Lung microvascular endothelial cell (primary cell): ENCODE measurements around the gene PLXNC1. TPM values are rescaled to one million over a fixed set of nuclear protein-coding genes. Genes with fewer than 3 reads are reported as not detected.
A peak's percentile ranks its signal among the peaks of the same experiment; 100 is the strongest.

Experiments
- DNase-seq, 2 donors: peaks; one replicate each; pipeline versions ENCODE4 v3.0.0 to v3.0.0-alpha.2; 2010; ENCODE audit warnings: low read depth in 2 of 2
- total RNA-seq: library from RNA; depleted of rRNA; stranded (reverse); fragments of >200 nt; gene quantifications from 2 replicates; pipeline ENCODE4 v1.2.1, GENCODE V29; 2014

Gene PLXNC1
- under 0.01 and 0.22 TPM in 2 replicates for total RNA-seq

DNA sequence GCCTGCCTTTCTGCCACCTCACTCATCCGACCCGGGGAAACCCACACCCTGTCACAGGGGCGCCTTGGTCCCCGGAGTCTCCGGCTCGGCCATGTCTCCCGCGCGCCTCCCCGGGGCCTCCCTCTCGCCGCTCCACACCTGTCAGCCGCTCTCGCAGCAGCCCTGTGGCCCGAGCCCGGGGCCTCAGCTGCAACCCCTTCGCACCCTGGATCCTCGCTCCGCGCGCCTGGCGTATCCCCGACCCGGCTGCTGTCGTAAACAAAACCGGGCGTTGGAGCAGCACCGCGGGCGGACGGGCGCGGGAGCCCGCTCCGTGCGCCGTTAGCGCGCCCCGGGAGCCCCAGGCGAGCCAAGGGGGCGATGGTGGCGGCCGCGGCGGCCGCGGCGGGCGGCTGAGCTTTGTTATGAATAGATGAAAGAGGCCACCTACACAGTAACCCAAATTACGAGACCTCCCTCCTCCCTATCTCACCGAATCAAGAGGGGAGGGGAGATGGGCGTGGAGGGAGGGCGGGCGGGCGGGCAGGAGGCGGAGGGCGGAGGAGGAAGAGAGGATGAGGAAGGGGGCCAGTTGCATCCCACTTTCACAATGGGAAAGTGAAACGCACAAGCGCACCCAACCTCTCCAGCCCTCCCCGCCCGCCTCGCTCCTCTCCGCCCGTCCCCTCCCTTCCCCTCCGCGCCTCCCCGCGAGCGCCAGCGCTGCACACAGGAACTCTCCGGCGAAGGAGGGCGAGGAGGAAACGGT lies at the start of gene PLXNC1:
PLXNC1 (plus strand) TSS at position 587 of the 748 bp plus-strand sequence. CDS start 395 bp downstream, outside the sequence.
- DNase-seq, result peak; percentile 15 to 39

DNA sequence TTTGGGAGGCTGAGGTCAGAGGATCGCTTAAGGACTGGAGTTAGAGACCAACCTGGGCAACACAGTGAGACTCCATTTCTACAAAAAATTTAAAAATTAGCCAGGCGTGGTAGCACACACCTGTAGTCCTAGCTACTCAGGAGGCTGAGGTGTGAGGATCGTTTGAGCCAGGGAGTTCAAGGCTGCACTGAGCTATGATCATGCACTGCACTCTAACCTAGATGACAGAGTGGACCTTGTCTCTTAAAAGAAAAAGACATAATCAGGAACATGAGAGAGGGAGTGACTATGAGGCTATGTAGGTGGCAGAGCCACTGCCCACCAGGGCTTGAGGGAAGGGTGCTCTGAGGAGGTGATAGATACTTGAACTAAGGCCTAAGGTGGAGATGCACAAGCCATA lies 49.2 kb upstream of the PLXNC1 start:
- no peak for DNase-seq

DNA sequence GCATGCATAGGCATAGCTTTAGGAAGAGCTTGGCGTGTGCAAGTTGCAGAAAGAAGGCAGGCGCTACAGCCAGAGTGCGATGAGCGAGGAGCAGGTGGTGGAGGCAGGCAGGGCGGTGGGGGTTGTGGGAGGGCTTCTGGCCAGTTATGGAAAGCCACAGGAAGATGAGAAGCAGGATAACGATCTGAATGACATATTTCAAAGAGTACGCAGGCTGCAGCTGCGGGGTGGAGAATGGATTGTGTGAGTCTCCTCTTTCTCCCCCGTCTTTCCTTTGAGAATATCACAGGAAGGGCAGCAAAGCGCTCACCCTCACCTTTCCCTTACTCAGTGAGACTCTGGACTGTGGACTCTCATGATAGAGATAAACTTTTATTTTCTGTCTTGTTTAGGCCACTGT lies 48.7 kb upstream of the PLXNC1 start:
- DNase-seq, result peak; percentile 21 to 93

DNA sequence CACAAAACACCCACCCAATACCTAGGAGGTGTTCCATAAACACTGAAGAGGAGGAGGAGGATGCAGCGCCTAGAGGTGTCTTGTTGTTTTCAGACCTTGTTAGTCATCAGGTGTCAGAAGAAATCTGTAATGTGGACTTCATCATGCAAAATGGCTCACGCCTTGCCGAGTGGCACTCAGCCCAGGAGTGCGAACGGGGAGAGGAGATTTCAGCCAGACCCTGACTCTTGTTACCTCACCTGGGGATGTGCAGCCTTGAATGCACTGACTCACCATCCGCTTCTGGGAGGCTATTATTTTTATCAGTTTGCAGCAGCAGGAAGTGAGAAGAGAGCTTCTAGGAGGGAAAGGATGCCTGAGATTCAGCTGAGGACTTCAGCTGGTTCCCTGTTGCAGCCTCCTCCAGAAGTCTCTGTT lies 48.2 kb upstream of the PLXNC1 start:
- DNase-seq, result peak; percentile 8 to 92

DNA sequence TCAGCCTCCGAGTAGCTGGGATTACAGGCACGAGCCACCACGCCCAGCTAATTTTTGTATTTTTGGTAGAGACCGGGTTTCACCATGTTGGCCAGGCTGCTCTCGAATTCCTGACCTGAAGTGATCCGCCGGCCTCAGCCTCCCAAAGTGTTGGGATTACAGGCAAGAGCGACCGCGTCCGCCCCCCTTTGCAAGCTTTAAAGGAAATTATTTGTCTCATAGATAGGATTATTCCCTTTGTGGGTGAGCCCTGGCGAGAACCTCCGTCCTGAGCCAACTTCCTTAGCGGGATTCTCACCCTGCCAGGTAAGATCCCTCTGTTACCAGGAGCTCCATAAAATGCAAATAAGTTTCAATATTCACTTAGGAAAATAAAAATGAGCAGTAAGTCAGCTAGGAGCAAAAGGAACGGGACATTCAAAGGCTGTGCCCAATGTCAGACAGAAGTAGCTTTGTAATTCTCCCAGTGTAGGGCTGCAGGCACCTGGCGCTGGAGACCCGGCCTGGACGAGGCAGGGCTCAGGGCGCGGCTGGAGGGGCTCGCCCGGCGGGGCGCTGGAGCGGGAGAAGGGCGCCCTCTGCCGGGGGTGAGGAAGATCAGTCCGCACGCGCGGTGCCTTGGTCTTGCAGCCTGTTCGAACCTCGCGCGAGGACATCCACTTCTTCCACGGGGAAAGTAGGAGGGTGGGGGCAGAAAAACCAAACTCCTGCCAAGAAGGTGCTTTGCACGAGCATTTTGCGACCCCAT lies 47.2 kb upstream of the PLXNC1 start:
- peak; percentile 79 to 81 for DNase-seq

DNA sequence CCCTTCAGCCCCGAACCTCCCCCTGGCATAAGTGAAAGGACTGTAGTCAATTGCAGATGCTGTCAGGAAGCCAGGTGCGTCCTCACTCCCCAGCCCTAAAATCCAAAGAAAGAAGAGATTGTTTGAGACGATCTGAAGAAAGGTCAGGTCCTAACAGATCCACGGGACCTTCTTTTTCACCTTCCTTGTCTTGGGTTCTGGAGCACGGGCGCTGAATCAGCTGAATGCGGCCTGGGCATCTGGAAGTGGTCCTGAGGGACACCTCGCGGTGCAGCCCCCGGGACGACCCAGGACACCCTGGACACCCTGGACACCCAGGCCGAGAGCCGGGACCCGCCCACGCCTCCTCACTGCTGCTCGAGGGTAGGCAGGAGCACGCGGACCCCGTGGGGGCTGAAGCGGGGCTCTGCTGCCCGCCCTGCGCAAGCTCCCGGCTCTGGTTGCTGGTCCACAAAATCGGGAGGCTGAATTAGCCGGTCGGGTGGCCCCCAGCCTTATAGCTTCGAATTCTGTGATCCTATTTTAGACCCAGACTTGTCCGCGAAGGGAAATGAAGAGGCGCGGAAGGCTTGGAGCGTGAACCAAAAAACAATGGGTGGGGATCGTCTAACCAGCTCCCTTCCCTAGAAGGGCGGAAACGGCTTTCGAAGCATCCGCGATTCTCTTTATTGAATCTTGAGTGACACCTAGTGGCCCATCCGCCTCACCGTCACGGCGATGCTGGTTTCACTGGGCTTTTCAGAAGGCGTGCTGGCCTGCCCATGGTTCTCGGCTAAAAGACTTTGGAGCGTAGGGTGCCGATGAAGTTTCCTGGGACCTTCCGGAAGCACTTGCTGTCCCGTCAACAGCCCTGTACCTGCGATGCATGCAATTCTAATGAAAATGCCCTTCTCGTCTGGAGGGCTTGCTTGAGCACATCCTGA lies 46.4 kb upstream of the PLXNC1 start:
- DNase-seq, result peak; percentile 84 to 88

DNA sequence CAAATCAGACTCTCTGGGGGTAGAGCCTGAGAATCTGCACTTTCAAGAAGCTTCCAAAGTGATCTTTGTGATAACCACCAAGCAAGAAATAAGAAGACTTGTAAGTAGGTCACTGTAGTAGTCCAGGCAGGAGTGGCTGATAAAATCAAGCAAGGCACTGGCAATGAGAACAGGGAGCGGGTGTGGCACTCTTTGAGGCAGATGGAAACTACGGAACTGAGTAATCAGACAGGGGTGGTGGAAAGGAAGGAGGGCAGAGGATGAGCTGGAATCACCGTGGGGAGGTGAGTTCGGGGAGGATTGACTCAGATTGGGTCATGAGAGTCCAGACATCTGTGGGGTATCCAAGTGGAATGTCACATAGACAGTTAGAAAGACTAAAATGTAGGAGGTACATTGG lies 44.4 kb upstream of the PLXNC1 start:
- DNase-seq, result peak in 1 of 2 donors; percentile 31

DNA sequence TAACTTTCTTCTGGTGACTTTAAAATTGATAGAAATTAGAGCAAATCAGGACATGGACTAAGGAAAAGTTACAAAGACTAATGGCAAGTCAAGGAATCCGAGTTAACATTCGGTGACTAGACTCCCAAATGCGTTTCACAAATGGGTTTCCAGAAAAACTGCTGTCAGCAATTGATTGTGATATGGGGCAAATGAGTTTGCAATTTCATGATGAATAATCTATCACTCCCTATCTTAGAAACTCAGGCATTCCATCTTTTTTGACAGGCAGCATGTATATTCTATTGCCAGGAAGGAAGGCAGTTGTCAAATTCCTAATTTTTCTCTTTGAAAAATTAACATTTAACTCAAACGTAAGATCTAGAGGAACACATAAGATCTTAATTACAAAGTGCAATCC lies 40.5 kb upstream of the PLXNC1 start:
- no peak for DNase-seq

DNA sequence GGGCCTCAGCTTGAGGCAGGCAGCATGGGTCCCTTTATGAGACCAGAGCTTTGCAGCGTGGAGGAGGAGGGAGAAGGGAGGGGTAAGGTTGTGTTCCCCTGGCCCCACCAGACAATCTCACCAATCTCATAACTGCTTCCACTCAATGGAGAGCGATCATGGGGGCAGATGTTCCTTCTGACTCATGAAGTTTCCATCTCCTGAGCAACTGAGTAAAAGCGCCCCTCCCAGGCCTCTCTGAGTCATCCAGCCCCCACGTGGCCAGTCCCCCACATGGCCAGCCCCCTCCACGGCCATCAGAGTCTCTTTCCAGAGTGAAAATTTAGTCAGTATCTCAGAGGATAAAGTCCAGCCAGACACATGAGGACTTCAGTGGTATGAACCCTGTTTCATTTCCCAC lies 39.2 kb upstream of the PLXNC1 start:
- peak in 1 of 2 donors; percentile 46 for DNase-seq

DNA sequence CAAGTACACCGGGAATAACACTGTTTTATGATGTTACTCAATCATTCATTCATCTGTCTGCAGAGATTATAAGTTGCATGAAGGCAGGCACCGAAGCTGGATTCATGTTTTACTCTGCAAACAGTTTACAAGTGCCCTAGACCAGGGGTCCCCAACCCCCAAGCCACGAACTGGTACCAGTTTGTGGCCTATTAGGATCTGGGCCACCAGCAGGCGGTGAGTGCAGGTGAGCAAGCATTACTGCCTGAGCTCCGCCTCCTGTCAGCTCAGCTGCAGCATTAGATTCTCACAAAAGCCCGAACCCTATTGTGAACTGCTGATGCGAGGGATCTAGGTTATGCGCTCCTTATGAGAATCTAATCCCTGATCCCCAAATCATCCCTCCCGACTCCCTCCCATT lies 38.1 kb upstream of the PLXNC1 start:
- DNase-seq, result no peak

DNA sequence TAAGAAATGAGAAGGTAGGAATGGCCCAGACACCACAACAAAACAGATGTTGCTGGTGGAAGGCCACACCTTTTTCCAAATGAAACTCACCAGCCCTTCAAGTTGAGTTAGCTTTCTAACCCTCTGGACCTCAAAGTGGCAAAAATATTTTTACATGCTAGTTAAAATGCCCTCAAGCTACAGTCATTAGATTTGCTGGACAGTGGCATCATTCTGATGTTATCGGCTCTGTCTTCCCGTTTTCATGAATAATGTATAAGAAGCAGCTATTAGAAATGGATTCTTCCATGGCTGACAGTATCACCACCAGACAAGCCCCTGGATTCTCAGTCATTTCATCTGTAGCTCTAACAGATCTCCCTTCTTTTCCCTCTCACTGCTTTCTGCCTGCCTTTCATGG lies 37.1 kb upstream of the PLXNC1 start:
- no peak for DNase-seq

DNA sequence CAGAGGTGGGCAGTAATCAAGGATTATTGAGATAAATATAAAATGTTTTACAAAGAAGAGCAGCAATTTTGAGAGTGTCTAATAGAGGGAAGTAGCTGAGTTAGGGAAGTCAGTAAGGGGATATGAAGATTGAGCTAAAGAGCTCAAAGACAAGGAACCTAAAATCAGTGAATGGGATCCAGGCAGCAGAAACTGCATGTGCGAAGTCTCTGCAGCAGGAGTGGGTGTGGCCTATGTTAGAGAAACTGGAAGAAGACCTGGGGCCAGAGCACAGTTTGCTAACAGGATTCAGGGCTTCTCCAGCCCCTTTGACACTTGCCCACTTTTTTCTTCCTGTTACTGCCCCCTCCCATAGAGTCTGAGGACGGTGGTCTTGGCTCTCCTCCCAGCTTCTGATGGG lies 36.3 kb upstream of the PLXNC1 start:
- DNase-seq, result no peak

DNA sequence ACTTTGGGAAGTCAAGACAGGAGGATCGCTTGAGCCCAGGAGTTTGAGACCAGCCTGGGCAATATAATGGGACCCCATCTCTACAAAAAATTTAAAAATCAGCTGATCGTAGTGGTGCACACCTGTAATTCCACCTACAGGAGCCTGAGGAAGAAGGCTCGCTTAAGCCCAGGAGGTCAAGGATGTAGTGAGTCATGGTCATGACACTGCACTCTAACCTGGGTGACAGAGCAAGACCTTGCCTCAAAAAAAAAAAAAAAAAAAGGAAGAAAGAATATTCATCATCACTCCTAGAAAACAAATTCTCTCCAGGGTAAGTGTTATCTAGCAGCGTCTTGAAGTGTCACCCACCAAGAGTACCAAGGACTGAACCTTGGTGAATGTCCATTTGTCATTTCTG lies 34.2 kb upstream of the PLXNC1 start:
- no peak for DNase-seq

DNA sequence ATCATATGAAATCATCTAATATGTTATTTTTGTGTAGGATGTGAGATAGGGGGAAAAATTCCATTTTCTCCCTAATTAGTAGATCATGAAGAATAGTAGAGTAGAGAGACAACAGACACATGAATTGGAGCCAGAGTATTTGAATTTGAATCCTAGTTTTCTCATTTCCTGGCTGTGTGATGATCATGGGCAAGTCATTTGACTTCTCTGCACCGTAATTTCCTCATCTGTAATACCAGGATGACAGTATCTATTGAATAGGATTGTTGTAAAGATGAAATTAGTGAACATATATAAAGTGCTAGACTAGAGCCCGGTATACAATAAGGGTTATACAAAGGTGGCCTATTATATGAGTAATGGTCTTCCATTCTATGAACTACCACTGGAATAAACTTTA lies 32.2 kb upstream of the PLXNC1 start:
- DNase-seq, result no peak

DNA sequence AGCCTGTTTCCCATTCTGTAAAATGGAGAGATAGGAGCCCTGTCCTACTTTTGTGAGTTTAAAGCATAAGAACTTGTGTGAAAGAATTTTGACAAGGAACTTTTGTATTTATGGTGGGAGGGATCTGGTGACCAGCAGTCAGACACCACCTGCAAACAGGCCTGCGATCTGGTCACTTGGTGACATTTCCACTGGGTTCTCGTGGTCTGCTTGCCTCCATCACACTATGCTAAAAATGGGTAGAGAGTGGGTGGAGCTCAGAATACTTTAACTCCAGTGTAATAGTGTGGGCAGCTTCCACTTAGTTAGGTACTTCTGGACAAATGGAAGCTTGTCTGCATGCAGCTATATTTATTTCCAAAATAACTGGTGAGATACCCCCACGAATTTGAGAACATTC lies 26.5 kb upstream of the PLXNC1 start:
- DNase-seq, result no peak

DNA sequence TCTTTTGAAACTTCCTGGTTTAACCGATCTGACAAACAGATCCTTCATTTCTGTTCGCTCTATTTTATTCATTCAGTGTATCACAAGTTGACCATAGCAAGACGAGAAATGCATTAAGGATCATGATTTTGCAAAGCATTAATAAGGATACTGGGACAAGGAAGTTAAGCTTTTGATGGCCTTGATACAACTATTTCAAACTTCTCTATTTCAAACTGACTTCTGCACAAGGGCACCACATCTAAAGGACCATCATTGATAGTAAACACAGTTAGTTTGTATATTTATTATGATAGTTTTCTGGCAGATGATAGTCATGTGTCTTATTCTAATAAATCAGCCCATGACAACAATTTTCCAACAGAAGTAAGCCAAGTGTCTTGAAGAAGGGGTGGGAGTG lies 25.8 kb upstream of the PLXNC1 start:
- DNase-seq, result no peak

DNA sequence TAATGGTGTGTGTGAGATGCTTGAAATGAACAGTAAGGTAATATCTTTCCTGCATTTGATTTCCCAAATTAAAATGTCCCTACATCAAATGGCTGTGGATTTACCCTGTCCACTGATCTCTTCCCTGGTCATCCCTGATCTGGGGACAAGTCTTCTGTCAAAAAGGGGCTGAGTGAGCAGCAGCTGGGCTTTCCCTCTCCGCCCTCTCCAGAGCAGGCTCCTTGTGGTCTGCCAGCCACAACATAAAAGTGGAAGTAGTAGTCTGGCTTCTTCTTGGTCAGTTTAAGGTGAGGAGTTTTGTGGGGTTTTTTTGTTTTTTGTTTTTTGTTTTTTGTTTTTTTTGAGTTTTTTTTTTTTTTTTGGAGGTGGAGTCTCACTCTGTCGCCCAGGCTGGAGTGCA lies 25.2 kb upstream of the PLXNC1 start:
- no peak for DNase-seq

DNA sequence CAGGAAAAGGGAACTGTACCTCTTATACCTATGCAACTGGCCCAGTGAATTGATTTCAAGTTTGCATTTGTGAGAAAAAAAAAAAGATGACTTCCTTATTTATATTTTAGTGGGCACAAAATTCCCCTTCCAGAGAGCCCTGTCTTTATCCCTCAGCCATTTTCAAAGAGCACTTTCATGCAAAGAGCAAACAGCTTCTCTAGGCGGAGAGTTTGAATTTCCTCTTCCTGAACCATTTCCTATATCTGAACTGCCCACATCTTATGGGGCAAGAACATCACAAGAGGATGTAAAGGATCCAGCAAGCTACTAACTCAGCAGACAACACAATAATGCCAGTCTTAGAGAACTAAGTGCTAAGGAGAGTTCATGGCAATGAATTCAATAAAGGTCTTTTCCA lies 22.3 kb upstream of the PLXNC1 start:
- DNase-seq, result no peak

DNA sequence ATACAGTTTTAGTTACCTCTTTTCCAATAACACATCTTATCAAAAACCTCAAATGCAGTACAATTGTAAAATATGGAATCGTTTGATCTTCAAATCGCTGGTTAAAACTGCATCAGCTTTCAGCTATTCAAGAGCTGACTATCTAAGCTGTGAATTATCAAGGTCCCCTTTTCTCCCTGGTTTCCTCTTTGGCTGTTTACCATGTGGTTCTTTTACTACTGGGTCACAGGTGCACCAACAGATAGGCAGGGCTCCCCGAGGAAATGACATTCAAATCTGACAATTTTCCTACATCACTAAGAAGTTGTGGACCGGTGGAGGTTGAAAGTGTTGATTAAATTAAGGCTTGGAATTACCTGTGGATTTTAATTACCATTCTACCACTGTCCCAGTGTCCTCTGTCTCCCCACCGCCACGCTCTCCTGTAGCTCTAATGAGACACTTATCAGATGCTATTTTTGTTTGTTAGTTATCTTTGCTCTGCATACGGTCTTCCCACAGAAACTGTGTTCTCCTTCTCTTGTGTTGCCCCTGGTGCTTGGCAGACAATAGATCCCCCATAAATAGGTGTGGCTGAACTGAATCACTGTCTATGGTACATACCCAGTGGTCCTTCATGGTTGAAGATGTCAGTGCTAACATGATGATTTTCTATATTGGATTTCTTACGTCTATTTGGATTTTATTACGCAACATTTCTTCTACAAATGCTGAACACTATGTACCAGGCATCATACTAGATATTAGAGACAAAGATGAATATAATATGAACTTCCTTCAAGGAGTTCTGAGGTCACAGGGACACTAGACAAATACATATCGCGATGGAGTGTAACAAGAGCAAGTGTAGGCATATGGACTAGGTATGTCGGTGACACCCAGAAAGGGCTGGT lies 20.9 kb upstream of the PLXNC1 start:
- no peak for DNase-seq

DNA sequence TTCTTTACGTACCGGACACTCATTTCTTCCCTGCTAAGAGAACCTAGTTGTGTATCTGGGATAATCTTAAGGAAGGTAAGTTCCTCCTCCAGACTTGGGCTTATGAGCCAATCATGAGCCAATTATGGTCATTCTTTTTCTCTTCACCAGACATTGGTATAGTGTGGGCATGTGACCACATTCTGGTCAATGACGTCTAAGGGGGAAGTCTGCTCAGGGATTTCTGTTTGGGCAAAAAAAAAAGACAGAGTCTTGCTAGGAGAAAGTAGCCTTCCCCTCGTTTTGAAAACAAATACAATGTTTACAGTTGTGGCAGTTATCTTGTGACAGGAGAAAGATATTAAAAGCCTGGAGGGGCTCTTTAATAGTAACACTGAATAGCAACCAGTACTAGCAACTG lies 20.1 kb upstream of the PLXNC1 start:
- no peak for DNase-seq
